D721Med (cell line): ENCODE results near the gene HNRNPLL.
"Not testable (repeated sequence)": the region's sequence is repeated elsewhere in the genome, so short reads cannot be mapped to it uniquely, and the experiment has no call there.

ENCODE experiments used
- DNase-seq: peaks from one replicate; pipeline ENCODE4 v3.0.0; 2011; ENCODE audit warnings: low spot score; ENCODE audit not compliant: insufficient read length
- FAIRE-seq: peaks from 2 replicates; lab custom pipeline; 2011; peaks lifted over from hg19 to GRCh38; lab: Jason Lieb, UNC
- CTCF ChIP-seq: IDR thresholded peaks from 2 replicates; pipeline ENCODE4 v1.5.1; 2012; ENCODE audit warnings: mild to moderate bottlenecking, control low read depth; ENCODE audit not compliant: insufficient read depth; ENCODE audit errors: missing control alignments

Gene HNRNPLL

GRCh38 chr2:38602732-38603401 lies at the start of gene HNRNPLL:
Gene HNRNPLL (minus strand): TSS chr2:38602928. CDS start chr2:38602626, 302 bp downstream.
- FAIRE-seq: no peak
- DNase-seq: peak; percentile 76
- no peak for TF ChIP-seq CTCF

- no peak for TF ChIP-seq CTCF
- FAIRE-seq: no peak
- DNase-seq: no peak
Observed at GRCh38 chr2:38650717-38651116, 48.0 kb upstream of the HNRNPLL start.

DNA sequence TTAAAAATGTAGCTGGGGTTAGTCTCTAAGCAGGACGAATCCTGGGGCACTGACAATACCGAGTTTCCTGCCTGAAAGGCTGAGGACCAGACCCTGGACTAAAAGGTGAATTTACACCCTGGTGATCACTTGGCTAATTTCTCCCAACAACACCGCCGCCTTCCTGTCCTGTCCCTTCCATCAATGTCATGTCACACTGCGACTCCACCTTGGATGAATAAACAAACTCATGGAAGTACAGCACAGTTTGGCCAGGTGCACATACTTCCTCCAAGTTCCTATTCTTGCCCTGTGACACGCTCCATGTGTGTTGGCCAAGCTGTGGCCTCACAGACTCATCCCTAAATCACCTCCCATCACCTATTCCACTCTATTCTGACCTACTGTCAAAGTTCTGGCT lies 47.3 kb upstream of the HNRNPLL start:
- FAIRE-seq (no peak), DNase-seq (no peak)
- TF ChIP-seq CTCF: no peak

- DNase-seq (no peak), FAIRE-seq (no peak)
- TF ChIP-seq CTCF: no peak
Observed at GRCh38 chr2:38649176-38649728, 46.5 kb upstream of the HNRNPLL start.

- no peak for TF ChIP-seq CTCF
- DNase-seq (no peak), FAIRE-seq (no peak)
Observed at GRCh38 chr2:38648107-38648761, 45.5 kb upstream of the HNRNPLL start.

GRCh38 chr2:38643683-38644511 lies 41.2 kb upstream of the HNRNPLL start:
- FAIRE-seq, DNase-seq: not testable (repeated sequence)

DNA sequence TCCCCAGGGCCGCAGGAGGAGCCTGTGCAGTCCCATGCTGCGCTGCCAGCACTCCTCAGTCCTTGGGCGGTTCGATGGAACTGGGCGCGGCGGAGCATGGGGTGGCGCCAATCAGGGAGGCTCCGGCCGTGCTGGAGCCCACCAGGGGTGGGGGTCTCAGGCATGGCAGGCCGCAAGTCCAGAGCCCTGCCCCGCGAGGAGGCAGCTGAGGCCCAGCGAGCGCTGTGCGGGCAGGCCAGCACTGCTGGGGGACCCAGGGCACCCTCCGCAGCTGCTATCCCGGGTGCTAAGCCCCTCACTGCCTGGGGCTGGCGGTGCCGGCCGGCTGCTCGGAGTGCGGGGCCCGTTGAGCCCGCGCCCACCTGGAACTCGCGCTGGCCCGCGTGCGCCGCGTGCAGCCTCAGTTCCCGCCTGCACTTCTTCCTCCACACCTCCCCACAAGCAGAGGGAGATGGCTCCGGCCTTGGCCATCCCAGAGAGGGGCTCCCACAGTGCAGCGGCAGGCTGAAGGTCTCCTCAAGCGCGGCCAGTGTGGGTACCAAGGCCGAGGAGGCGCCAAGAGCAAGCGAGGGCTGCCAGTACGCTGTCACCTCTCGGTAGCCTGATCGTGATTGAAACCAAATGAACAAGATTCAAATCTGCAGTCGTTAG lies 40.4 kb upstream of the HNRNPLL start:
- FAIRE-seq (no peak), DNase-seq (no peak)
- no peak for TF ChIP-seq CTCF

GRCh38 chr2:38642373-38643017 lies 39.8 kb upstream of the HNRNPLL start:
- DNase-seq, FAIRE-seq: not testable (repeated sequence)
